Activated T-cell treated with anti-CD3 and anti-CD28 coated beads, Interleukin-2, amount 50 U/mL, for 24 hours (primary cell): ENCODE data around the gene NKIRAS2.
A peak's percentile ranks its signal among the peaks of the same experiment; 100 is the strongest.

Experiments used
- DNase-seq: peaks from one replicate; pipeline ENCODE4 v3.0.0-alpha.2; 2020
- H3K27ac Mint-ChIP-seq: 2 replicates; pipeline ENCODE4 v1.8.0; 2020; ENCODE audit warnings: mild to moderate bottlenecking, mixed read lengths
- H3K27me3 Mint-ChIP-seq: 2 replicates; pipeline ENCODE4 v1.8.0; 2020; ENCODE audit warnings: mixed read lengths
- H3K36me3 Mint-ChIP-seq: 2 replicates; pipeline ENCODE4 v1.8.0; 2020; ENCODE audit warnings: low read depth, mixed read lengths
- H3K4me1 Mint-ChIP-seq: 2 replicates; pipeline ENCODE4 v1.8.0; 2020; ENCODE audit warnings: low read depth, mixed read lengths
- H3K4me3 Mint-ChIP-seq: 2 replicates; pipeline ENCODE4 v1.8.0; 2020; ENCODE audit warnings: mild to moderate bottlenecking, moderate library complexity, mixed read lengths
- H3K9me3 Mint-ChIP-seq: 2 replicates; pipeline ENCODE4 v1.8.0; 2020; ENCODE audit warnings: mixed read lengths

The NKIRAS2 gene

DNA sequence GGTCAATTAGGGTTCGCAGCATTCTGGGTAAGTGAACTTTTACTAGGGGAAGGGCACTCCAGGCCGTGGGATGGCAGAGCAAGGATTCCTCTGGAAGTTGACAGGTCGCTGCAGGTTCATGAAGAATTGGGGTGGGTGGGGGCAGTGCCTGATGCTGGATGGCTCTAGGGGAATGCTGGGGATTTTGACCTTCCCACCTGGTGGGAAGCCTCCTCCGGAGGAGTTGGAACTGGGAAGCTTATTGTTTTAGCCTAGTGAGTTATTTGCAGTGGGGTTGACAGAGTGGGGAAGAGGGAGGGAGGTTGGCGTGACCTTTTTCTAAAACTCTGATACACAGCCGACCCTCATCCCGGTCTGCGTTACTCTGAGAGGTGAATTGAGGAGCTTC is 31.1 kb downstream of the NKIRAS2 start:
- Mint-ChIP-seq H3K9me3 (no peaks in the 10 kb centered on the region), H3K4me3 (peak overlapping the region; percentile 68), H3K36me3 (no peaks in the 10 kb centered on the region), H3K27ac (no peak overlapping the region), H3K4me1 (peaks cover 12% of the 10 kb centered on the region), H3K27me3 (peaks cover 55% of the 10 kb centered on the region)
- DNase-seq = no peak

DNA sequence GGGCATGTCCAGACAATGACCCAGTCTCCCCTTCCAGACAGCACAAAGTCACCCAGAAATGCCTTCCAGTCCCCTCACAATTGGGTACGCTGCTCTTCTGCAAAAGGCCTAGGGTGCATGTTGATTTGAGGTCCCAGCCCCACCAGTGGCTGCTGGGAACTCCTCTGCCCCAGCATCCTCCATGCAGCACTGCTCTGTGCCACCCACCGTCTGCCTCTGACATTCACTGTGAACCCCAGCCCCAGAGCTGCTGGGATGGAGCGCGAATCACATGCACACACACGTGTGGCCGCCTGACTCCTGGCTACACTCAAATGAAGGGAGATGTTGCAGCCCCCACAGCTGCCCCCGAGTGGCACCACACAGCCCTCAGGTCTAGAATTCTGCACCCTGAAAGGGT is 31.8 kb downstream of the NKIRAS2 start:
- DNase-seq = no peak
- Mint-ChIP-seq H3K27ac (no peak overlapping the region), H3K4me3 (no peak overlapping the region), H3K27me3 (peaks cover 57% of the 10 kb centered on the region), H3K36me3 (no peaks in the 10 kb centered on the region), H3K9me3 (no peaks in the 10 kb centered on the region), H3K4me1 (peaks cover 12% of the 10 kb centered on the region)

DNA sequence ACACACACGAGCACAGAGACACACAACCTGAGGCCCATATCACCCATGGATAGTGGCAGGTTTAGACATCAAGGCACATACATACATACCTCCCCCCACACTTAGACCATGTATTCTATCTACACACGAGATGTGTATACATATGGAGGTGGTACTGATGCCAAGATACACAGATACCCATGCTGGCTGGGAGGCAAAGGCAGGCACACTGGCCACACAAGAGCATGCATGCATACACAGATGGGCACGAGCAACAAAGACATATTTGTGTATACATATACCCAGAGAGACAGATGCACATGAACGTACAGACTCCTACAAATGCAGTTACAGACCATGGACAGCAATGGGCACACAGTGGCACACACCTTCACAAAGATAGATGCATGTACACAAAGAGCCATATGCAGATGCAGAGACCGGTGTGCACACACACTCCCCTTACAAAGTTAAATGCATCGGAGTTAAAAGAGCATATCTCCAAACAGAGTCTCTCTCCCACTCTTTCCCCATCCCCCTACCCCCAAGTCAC is 32.5 kb downstream of the NKIRAS2 start:
- Mint-ChIP-seq H3K27me3 (peaks cover 57% of the 10 kb centered on the region), H3K36me3 (no peaks in the 10 kb centered on the region), H3K27ac (no peak overlapping the region), H3K9me3 (no peaks in the 10 kb centered on the region), H3K4me1 (peaks cover 12% of the 10 kb centered on the region), H3K4me3 (no peak overlapping the region)
- no peak for DNase-seq

DNA sequence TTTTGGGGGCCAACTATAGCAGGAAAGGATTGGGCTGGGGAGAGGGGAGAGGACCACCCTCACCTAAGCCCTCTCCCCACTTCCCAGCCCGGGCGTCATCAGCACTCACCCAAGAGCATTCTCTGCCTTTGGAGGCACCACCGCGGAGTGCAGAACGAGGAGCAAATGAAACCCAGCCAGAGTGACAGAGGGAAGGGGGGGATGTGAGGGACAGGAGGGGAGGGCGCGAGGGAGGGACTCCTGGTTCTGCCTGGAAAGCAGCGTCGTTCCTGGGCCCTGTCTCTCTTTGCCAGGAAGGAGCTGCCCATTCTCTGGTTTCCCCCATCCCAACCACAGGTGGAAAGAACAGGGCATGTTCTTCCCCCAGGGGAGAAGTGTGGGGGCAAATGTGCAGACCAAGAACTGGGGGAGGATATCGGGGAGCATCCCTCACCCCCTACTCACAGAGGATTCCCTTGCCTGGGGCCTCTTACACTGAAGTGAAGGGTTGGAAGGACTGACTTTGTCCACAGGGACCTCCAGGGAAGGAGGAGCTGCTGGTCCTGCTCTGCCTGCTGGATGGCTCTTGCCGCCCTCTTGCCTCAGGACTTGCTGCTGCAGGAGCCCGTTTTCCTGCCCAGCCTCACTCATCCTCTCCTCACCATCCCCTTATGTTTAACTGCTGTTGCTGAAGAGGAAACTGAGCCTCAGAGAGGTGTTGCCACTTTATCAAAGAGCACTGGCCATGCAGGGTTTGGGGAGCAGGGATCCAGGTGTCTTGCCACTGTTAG is 34.0 kb downstream of the NKIRAS2 start:
- peaks cover 12% of the 10 kb centered on the region for H3K4me1 Mint-ChIP-seq
- no peaks in the 10 kb centered on the region for H3K36me3 Mint-ChIP-seq
- no peak for DNase-seq
- H3K27ac Mint-ChIP-seq = no peak overlapping the region
- H3K27me3 Mint-ChIP-seq = peaks cover 57% of the 10 kb centered on the region
- no peaks in the 10 kb centered on the region for H3K9me3 Mint-ChIP-seq
- no peak overlapping the region for H3K4me3 Mint-ChIP-seq

DNA sequence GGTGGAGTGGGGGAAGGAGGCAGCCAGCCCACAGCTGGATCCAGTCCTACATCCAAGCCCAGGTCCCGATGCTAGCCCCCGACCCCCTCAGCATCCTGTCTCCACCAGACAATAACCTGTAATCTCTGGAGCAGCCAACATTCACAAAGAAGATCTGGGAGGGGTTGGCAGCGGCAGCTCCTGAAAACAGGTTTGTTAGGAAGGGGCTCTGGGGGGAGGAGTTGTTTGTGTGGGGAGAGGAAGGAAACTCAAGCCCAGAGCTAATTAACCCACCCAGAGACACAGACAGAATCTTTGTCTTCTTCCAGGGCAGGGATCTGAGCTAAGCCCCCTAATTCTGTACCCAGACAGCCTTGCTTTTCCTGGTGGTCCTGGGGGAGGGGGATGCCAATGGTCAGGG is 35.1 kb downstream of the NKIRAS2 start:
- peaks cover 50% of the 10 kb centered on the region for H3K27me3 Mint-ChIP-seq
- DNase-seq = no peak
- H3K9me3 Mint-ChIP-seq = no peaks in the 10 kb centered on the region
- H3K36me3 Mint-ChIP-seq = no peaks in the 10 kb centered on the region
- H3K4me1 Mint-ChIP-seq = peaks cover 10% of the 10 kb centered on the region
- no peak overlapping the region for H3K27ac Mint-ChIP-seq
- no peak overlapping the region for H3K4me3 Mint-ChIP-seq

DNA sequence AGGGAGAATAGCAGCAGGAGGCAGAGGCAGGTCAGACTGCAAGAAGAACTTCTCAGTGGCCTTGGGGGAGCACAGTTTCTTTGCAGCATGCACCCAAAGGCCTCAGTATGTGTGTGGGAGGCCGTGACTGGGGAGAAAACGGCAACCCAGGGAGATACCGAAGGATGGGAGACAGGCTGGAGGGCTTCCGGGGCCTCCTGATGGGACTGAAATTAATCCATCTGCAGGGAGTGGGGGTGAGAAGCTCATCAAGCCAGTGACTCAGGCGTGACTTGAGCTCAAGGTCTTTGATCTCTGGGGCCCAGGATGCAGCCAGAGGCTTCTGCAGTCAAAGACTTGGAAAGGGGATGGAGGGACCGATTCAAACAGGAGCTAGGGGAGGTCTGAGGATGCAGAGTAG is 35.6 kb downstream of the NKIRAS2 start:
- Mint-ChIP-seq H3K27me3 (peaks cover 50% of the 10 kb centered on the region), H3K4me3 (no peak overlapping the region), H3K36me3 (no peaks in the 10 kb centered on the region), H3K27ac (no peak overlapping the region), H3K9me3 (no peaks in the 10 kb centered on the region), H3K4me1 (peaks cover 8% of the 10 kb centered on the region)
- DNase-seq = no peak

DNA sequence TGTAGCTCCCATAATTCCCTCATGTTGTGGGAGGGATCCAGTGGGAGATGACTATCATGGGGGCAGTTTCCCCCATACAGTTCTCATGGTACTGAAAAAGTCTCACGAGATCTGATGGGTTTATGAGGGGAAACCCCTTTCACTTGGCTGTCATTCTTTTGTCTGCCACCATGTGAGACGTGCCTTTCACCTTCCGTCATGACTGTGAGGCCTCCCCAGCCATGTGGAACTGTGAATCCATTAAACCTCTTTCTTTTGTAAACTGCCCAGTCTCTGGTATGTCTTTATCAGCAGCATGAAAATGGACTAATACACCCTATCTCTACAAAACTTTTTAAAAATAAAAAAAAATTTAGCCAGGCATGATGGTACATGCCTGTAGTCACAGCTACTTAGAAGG is 36.7 kb downstream of the NKIRAS2 start:
- no peak overlapping the region for H3K4me3 Mint-ChIP-seq
- peaks cover 40% of the 10 kb centered on the region for H3K27me3 Mint-ChIP-seq
- no peak overlapping the region for H3K27ac Mint-ChIP-seq
- DNase-seq = no peak
- no peaks in the 10 kb centered on the region for H3K36me3 Mint-ChIP-seq
- H3K9me3 Mint-ChIP-seq = no peaks in the 10 kb centered on the region
- H3K4me1 Mint-ChIP-seq = peaks cover 4% of the 10 kb centered on the region

DNA sequence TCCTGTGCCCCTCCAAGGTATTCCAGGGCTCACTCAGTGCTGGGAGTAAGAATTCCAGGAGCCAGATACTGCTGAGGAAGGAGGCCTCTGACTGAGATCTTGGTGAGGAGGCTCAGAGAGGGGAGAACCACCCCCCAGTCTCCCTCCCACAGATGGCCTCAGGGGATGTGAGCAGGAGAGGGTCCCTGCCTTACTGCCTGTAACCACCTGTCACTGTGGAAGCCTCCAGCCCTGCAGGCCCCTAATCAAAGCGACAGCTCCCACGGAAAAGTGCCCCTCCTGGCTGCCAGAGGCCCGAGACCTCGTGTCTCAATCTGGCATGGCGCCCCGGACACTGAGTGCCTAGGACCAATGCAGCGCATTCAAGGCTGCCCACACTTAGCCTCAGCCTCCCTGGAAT is 38.2 kb downstream of the NKIRAS2 start:
- H3K27ac Mint-ChIP-seq = no peak overlapping the region
- H3K27me3 Mint-ChIP-seq = peaks cover 26% of the 10 kb centered on the region
- peaks cover 4% of the 10 kb centered on the region for H3K4me1 Mint-ChIP-seq
- H3K36me3 Mint-ChIP-seq = no peaks in the 10 kb centered on the region
- no peak for DNase-seq
- H3K9me3 Mint-ChIP-seq = no peaks in the 10 kb centered on the region
- no peak overlapping the region for H3K4me3 Mint-ChIP-seq

DNA sequence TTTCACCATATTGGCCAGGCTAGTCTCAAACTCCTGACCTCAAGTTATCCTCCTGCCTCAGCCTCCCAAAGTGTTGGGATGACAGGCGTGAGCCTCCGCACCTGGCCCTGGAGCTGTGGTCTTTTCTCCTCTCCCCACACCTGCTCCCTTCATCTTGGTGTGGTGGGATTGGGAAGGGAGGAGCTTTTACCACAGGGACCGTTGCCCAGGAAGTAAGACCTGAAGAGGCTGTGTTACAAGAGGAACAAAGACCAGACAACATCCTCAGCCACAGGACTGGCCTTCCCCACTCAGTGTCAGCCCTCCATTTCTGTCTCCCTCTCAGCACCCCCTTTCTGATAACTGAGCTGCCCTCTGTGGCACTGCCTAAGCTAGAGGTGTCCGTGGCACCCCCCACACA is 39.9 kb downstream of the NKIRAS2 start:
- Mint-ChIP-seq H3K4me3 (no peak overlapping the region), H3K4me1 (peaks cover 20% of the 10 kb centered on the region), H3K27ac (no peak overlapping the region), H3K36me3 (no peaks in the 10 kb centered on the region), H3K27me3 (peaks cover 14% of the 10 kb centered on the region), H3K9me3 (no peaks in the 10 kb centered on the region)
- DNase-seq = no peak

DNA sequence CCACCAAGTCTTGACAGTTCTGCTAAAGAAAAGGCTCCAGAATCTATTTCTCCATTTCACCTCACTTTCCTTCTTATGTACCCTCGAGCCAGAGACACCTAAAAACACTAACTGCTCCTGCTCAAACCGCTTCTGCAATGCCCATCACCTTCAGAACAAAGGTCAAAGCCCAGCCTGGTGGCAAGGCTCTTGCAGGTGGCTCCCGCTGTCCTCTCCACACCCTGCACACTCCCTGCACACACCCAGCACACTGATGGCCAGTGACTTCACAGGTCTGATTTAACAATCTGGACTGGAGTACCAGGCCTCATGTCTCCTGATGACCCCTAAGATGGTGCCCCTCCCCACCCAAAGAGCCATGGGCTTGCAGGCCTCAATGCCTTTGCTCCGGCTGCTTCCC is 40.3 kb downstream of the NKIRAS2 start:
- DNase-seq = no peak
- peaks cover 24% of the 10 kb centered on the region for H3K4me1 Mint-ChIP-seq
- no peaks in the 10 kb centered on the region for H3K9me3 Mint-ChIP-seq
- H3K27me3 Mint-ChIP-seq = peaks cover 10% of the 10 kb centered on the region
- H3K27ac Mint-ChIP-seq = no peak overlapping the region
- no peaks in the 10 kb centered on the region for H3K36me3 Mint-ChIP-seq
- H3K4me3 Mint-ChIP-seq = no peak overlapping the region

DNA sequence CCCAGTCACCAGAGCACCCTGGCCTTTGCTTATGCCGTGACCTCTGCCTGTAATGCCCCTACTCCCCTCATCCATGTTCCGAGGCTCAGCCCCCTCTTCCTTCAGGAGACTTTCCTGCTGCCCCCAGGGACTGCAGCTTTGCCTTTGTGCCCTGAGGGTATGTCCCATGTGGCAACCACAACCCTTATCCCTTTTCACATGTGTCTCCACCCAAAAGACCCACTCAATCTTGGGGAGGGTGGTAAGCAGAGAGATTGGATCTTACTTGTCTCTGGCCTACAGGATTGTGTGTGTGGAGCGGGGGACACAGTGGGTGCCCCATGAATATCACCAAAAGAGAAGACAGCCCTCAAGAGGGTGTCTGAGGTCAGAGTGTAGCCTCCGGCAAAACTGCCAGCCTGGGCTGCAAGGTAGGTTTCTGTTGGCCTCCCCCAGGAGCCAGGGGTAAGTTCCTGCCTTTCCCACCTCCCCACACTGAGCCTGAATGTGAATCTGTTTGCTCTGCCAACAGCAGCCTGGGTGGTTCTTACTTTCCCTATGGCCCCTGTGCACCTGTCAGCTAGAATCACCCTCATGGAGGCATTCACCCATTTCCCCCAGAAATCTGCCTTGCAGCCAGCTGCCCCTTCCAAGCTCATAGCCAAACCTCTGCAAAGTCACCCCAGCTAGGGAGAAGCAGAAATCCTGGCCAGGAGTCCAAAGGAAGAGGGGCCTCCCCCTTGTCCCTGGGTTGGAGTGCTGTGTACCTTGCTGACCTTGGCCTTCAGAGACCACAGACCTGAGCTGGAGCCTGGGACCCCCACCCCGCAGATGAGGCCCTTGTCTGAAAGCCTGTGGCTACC is 42.0 kb downstream of the NKIRAS2 start:
- H3K9me3 Mint-ChIP-seq = no peaks in the 10 kb centered on the region
- no peaks in the 10 kb centered on the region for H3K27me3 Mint-ChIP-seq
- H3K4me3 Mint-ChIP-seq = no peak overlapping the region
- no peaks in the 10 kb centered on the region for H3K36me3 Mint-ChIP-seq
- H3K4me1 Mint-ChIP-seq = peaks cover 21% of the 10 kb centered on the region
- DNase-seq = no peak
- no peak overlapping the region for H3K27ac Mint-ChIP-seq

DNA sequence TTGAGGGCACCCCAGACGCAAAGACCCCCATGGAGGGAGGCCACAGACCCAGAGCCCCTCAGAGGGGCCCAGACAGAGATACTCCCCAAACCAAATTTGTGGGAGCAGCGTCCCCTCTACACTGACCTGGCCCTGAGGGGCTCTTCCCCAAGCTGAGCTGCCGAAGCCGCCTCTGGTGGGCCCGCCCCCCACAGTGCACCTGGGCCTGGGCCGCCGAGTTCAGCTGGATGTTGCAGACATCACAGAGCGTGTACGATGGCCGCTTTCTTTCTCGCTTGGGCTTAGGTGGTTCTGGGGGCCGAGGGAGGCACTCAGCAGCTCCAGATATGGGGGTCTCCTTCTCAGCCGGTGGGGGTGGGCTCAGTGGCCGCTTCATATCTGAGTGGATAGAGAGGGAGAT is 42.8 kb downstream of the NKIRAS2 start:
- peaks cover 21% of the 10 kb centered on the region for H3K4me1 Mint-ChIP-seq
- H3K27me3 Mint-ChIP-seq = no peaks in the 10 kb centered on the region
- DNase-seq = no peak
- no peaks in the 10 kb centered on the region for H3K36me3 Mint-ChIP-seq
- no peak overlapping the region for H3K4me3 Mint-ChIP-seq
- H3K27ac Mint-ChIP-seq = no peak overlapping the region
- H3K9me3 Mint-ChIP-seq = no peaks in the 10 kb centered on the region

DNA sequence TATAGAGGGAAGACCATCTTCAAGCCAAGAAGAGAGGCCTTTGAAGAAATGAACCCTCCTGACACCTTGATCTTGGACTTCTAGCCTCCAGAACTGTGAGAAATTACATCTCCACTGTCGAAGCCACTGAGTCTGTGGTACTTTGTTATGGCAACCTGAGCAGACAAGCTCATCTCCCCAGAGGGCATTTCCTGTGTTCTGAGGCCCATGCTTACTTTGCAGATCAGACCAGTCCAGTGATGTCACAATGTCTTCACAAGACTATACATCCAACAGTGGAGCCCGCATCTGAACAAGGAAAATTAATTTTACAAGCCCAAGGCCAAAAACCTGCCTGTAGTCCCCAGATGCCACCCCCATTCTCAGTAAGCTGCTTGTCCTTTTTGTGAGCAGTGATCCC is 45.3 kb downstream of the NKIRAS2 start:
- no peaks in the 10 kb centered on the region for H3K9me3 Mint-ChIP-seq
- no peak overlapping the region for H3K27ac Mint-ChIP-seq
- H3K27me3 Mint-ChIP-seq = no peaks in the 10 kb centered on the region
- H3K4me3 Mint-ChIP-seq = no peak overlapping the region
- H3K36me3 Mint-ChIP-seq = no peaks in the 10 kb centered on the region
- peaks cover 21% of the 10 kb centered on the region for H3K4me1 Mint-ChIP-seq
- no peak for DNase-seq

DNA sequence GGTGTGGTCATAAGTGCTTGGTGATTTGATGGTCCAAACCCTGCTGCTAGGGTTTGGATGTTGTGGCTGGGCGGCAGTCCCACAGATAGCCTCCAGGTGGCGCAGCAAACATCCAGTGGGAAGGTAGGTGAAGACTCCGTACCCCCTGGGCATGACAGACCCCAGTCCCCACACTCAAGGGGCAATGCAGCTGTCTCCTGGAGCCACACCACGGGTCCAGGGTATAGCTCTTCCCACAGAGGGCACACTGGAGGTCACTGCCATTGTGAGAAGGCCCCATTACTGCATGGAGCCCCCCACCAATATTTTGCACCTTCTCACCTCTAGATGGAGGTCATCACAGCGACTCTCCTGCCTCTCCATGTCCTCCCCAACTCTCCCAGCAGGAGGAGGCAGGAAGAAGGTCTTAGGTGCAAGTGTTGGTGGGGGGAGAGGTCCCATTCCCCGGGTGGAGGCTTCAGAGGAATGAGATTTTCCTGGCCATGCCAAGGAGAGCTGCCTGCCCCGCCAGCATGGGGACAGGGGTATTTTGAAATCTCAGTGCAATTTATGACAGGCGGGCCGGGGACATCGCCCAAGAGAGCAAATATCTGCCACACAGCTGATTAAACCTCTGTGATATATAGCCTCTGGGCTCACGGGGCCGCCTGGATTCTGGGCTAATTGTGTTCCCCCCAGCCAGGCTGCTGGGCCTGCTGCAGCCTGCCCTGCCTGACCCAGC is 47.6 kb downstream of the NKIRAS2 start:
- Mint-ChIP-seq H3K27ac (no peak overlapping the region), H3K9me3 (no peaks in the 10 kb centered on the region), H3K27me3 (peaks cover 16% of the 10 kb centered on the region), H3K4me1 (peaks cover 28% of the 10 kb centered on the region), H3K36me3 (no peaks in the 10 kb centered on the region), H3K4me3 (no peak overlapping the region)
- peak; percentile 83 for DNase-seq
